GM12892 (cell line): ENCODE measurements around the gene CDK13.
A peak's percentile ranks its signal among the peaks of the same experiment; 100 is the strongest.

Source experiments
- POLR2A ChIP-seq: IDR thresholded peaks from 2 replicates; pipeline ENCODE4 v1.6.1; 2011; ENCODE audit warnings: low read depth, low read length, control low read depth
- POLR2AphosphoS5 ChIP-seq: IDR thresholded peaks from 2 replicates; pipeline ENCODE4 v1.6.1; 2011; ENCODE audit warnings: low read depth, low read length, control low read depth
- TAF1 ChIP-seq: IDR thresholded peaks from 2 replicates; pipeline ENCODE4 v1.6.1; 2011; ENCODE audit warnings: low read depth, mild to moderate bottlenecking, control low read depth, low read length, borderline replicate concordance

- TF ChIP-seq POLR2A (peak; percentile 97), POLR2AphosphoS5 (peak; percentile 97), TAF1 (peak; percentile 96)
Observed at GRCh38 chr7:39948956-39949928, 814 bp upstream of the CDK13 start.
